IMR-90 (cell line): ENCODE measurements around the gene MTR. TPM values are rescaled to one million over a fixed set of nuclear protein-coding genes. Genes with fewer than 3 reads are reported as not detected.
A peak's percentile ranks its signal among the peaks of the same experiment; 100 is the strongest.

ENCODE experiments used
- ATAC-seq: fragments of 200-7000 bp; cut with Tn5 transposase; 2 replicates; pipeline ENCODE4 v1.9.1; 2020; ENCODE audit warnings: low read depth, mild to moderate bottlenecking, moderate library complexity
- BruUV-seq: library from RNA; stranded (reverse); fragments of 400-500 nt; replicated peaks from 2 replicates; lab custom pipeline; 2021; lab: Mats Ljungman, UMichigan
- CTCF ChIA-PET: fragments of 300-600 bp; formaldehyde crosslinking; extraction: SDS; loops from one replicate; lab custom pipeline; 2021; ENCODE audit warnings: antibody characterized with exemption; lab: Yijun Ruan, JAX
- POLR2A ChIA-PET: fragments of 300-600 bp; sonication (Branson Sonifier 250); formaldehyde crosslinking; loops from one replicate; lab custom pipeline; 2022; ENCODE audit warnings: antibody characterized with exemption; ENCODE audit not compliant: unreplicated experiment; lab: Charles Lee
- DNase-seq: peaks from one replicate; pipeline ENCODE4 v3.0.0; 2013
- H2AFZ ChIP-seq: replicated peaks from 2 replicates; pipeline ENCODE3; 2013; ENCODE audit warnings: low read length, mild to moderate bottlenecking; ENCODE audit not compliant: poor library complexity
- H2AK5ac ChIP-seq: 2 replicates; pipeline ENCODE4 v1.6.1; 2013; ENCODE audit warnings: low read depth, low read length, inconsistent platforms
- H2AK9ac ChIP-seq: replicated peaks from 2 replicates; pipeline ENCODE3; 2013; ENCODE audit warnings: mild to moderate bottlenecking, low read depth, low read length, moderate library complexity; ENCODE audit not compliant: poor library complexity
- H2BK120ac ChIP-seq: 2 replicates; pipeline ENCODE4 v1.6.1; 2013; ENCODE audit warnings: low read depth, low read length, inconsistent platforms
- H2BK15ac ChIP-seq: 3 replicates; pipeline ENCODE4 v1.6.1; 2013; ENCODE audit warnings: low read depth, low read length, inconsistent platforms
- H2BK20ac ChIP-seq: 2 replicates; pipeline ENCODE4 v1.6.1; 2013; ENCODE audit warnings: low read depth, mild to moderate bottlenecking, inconsistent platforms, low read length, moderate library complexity
- H2BK5ac ChIP-seq: 2 replicates; pipeline ENCODE4 v1.6.1; 2013; ENCODE audit warnings: mild to moderate bottlenecking, low read depth, low read length, inconsistent platforms; ENCODE audit not compliant: poor library complexity, severe bottlenecking
- H3K14ac ChIP-seq: replicated peaks from 2 replicates; pipeline ENCODE4 v1.6.1; 2013; ENCODE audit warnings: low read depth, low read length, inconsistent platforms
- H3K18ac ChIP-seq: 2 replicates; pipeline ENCODE4 v1.6.1; 2013; ENCODE audit warnings: low read depth, low read length, control low read depth
- H3K23ac ChIP-seq: 2 replicates; pipeline ENCODE4 v1.6.1; 2013; ENCODE audit warnings: low read depth, low read length, inconsistent platforms
- H3K27ac ChIP-seq: 2 replicates; pipeline ENCODE4 v1.5.1; 2013; ENCODE audit warnings: mild to moderate bottlenecking, control low read depth, low read length; ENCODE audit not compliant: insufficient read depth
- H3K27me3 ChIP-seq: 2 replicates; pipeline ENCODE4 v1.6.1; 2013; ENCODE audit warnings: low read length; ENCODE audit not compliant: control insufficient read depth, insufficient read depth
- H3K36me3 ChIP-seq: 2 replicates; pipeline ENCODE4 v1.6.1; 2013; ENCODE audit warnings: low read length, mixed read lengths; ENCODE audit not compliant: control insufficient read depth, insufficient read depth
- H3K4ac ChIP-seq: 2 replicates; pipeline ENCODE4 v1.6.1; 2013; ENCODE audit warnings: low read depth, low read length, inconsistent platforms
- H3K4me1 ChIP-seq: 2 replicates; pipeline ENCODE4 v1.6.1; 2013; ENCODE audit warnings: low read length, mixed read lengths; ENCODE audit not compliant: control insufficient read depth, insufficient read depth
- H3K4me2 ChIP-seq: 2 replicates; pipeline ENCODE4 v1.6.1; 2013; ENCODE audit warnings: low read depth, mild to moderate bottlenecking, control low read depth, low read length, moderate library complexity
- H3K4me3 ChIP-seq: 2 replicates; pipeline ENCODE4 v1.5.1; 2013; ENCODE audit warnings: low read depth, mild to moderate bottlenecking, control low read depth, low read length, moderate library complexity; ENCODE audit not compliant: insufficient read depth
- H3K56ac ChIP-seq: 2 replicates; pipeline ENCODE4 v1.6.1; 2013; ENCODE audit warnings: low read length, inconsistent platforms; ENCODE audit not compliant: insufficient read depth; ENCODE audit errors: extremely low read depth
- H3K79me1 ChIP-seq, 2 experiments: 2 replicates each; pipeline ENCODE4 v1.6.1; 2013; ENCODE audit warnings: low read length in 2 of 2, inconsistent platforms in 1 of 2, low read depth in 1 of 2
- H3K9ac ChIP-seq: 2 replicates; pipeline ENCODE4 v1.6.1; 2013; ENCODE audit warnings: low read depth, low read length, control low read depth
- H3K9me1 ChIP-seq: 2 replicates; pipeline ENCODE4 v1.6.1; 2013; ENCODE audit warnings: low read length, inconsistent platforms; ENCODE audit not compliant: insufficient read depth
- H3K9me3 ChIP-seq: 2 replicates; pipeline ENCODE4 v1.6.1; 2013; ENCODE audit warnings: low read length; ENCODE audit not compliant: control insufficient read depth, insufficient read depth
- H4K20me1 ChIP-seq: 2 replicates; pipeline ENCODE4 v1.6.1; 2013; ENCODE audit warnings: low read length, inconsistent platforms; ENCODE audit not compliant: insufficient read depth
- H4K5ac ChIP-seq: 2 replicates; pipeline ENCODE4 v1.6.1; 2013; ENCODE audit warnings: mild to moderate bottlenecking, low read depth, low read length, control low read depth
- H4K8ac ChIP-seq, 2 experiments: 2 replicates each; pipeline ENCODE4 v1.6.1; 2013; ENCODE audit warnings: low read depth in 2 of 2, low read length in 2 of 2, control low read depth in 1 of 2, inconsistent platforms in 1 of 2
- H4K91ac ChIP-seq: 2 replicates; pipeline ENCODE4 v1.6.1; 2013; ENCODE audit warnings: low read depth, low read length, inconsistent platforms; ENCODE audit not compliant: insufficient read depth
- MAFK ChIP-seq: IDR thresholded peaks from 2 replicates; pipeline ENCODE4 v1.6.1; 2012; ENCODE audit warnings: low read depth, low read length, improper control_type of control experiment
- RCOR1 ChIP-seq: IDR thresholded peaks from 2 replicates; pipeline ENCODE4 v1.6.1; 2012; ENCODE audit warnings: mild to moderate bottlenecking, low read length, improper control_type of control experiment; ENCODE audit not compliant: insufficient replicate concordance
- WGBS, 2 experiments: methylation state at CpG; one replicate each; pipeline versions ENCODE4 v1.1.5 to v1.1.7; 2013; ENCODE audit warnings: missing lambda C conversion rate in 2 of 2; ENCODE audit not compliant: insufficient read length in 1 of 2; ENCODE audit errors: extremely low coverage in 2 of 2; 5-methylcytosine and 5-hydroxymethylcytosine counted together
- dilution Hi-C: fragments of 300-500 bp; cut with HindIII; formaldehyde crosslinking; loops from one replicate; pipeline ENCODE4 v1.14.3; 2018; ENCODE audit warnings: low sequenced_read_pairs; ENCODE audit not compliant: unreplicated experiment
- in situ Hi-C: fragments of 300-500 bp; cut with MboI; formaldehyde crosslinking; loops from 3 replicates; pipeline ENCODE4 v1.14.3; 2019; ENCODE audit warnings: low sequenced_read_pairs, inconsistent platforms, mixed read lengths
- intact Hi-C: fragments of 100-400 bp; cut with micrococcal nuclease; formaldehyde crosslinking; loops from 2 replicates; pipeline ENCODE4 v1.10.0; 2022
- polyA plus RNA-seq, 3 experiments: library from polyadenylated mRNA; depleted of rRNA; stranded (reverse); fragments of >200 nt; gene quantifications; 2 replicates each; pipeline ENCODE4 v1.2.3, GENCODE V29; 2012; ENCODE audit warnings: low replicate concordance in 1 of 3
- total RNA-seq: library from RNA; depleted of rRNA; stranded (reverse); fragments of >200 nt; gene quantifications from 2 replicates; pipeline ENCODE4 v1.2.3, GENCODE V29; 2012
- TF ChIP-seq, protein P1 (sequence below): fragments of 150-350 bp; IDR thresholded peaks from 2 replicates; pipeline ENCODE4 v1.6.1; 2017; ENCODE audit warnings: mild to moderate bottlenecking, antibody characterized with exemption, low read length, low read depth

The MTR gene
- total and polyA plus RNA-seq, 2 of the 4 experiments (the other 2 are of a cell fraction), result 7.7 to 31.0 TPM

DNA sequence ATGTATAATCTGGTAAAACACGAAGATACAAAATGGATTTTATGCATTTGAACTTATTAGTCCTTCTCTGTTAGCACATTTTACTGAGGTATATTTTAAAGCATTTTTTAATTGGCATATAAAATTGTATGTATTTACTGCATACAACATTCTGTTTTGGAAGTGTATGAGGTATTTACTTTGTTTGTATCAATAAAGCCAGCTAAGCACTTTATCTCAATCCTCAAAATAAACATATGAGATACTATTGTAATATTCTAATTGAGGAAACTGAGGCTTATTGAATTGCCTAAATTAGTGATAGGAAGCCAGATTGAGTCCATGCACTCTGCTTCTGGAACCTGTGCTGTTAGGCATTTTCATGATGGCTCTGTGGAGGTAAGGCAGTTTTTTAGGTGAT is 65.6 kb downstream of the MTR start:
- no CpG with 5 or more reads among the region's 1 CpG for WGBS, 2 experiments
- ChIA-PET POLR2A (interaction anchor here (0.7 kb wide), 1 partner anchor 52 kb away, joined by 12 read pairs; no protein-coding TSS in a partner anchor), CTCF (no interaction called here)
- Histone ChIP-seq H3K4me1 (no peaks in the 10 kb centered on the region), H2BK5ac (no peak overlapping the region), H4K8ac (no peak overlapping the region), H3K18ac (no peak overlapping the region), H3K4ac (no peak overlapping the region), H2AK5ac (no peak overlapping the region), H3K9ac (no peak overlapping the region), H3K27me3 (no peaks in the 10 kb centered on the region), H3K9me1 (no peaks in the 10 kb centered on the region), H4K20me1 (no peaks in the 10 kb centered on the region), H2BK120ac (no peak overlapping the region), H2AFZ (no peak overlapping the region), H2BK15ac (no peak overlapping the region), H3K79me1 (no peaks in the 10 kb centered on the region; a peak in 1 of 4 replicates), H4K91ac (no peak overlapping the region), H4K5ac (no peak overlapping the region), H3K36me3 (peaks cover 19% of the 10 kb centered on the region), H3K9me3 (no peaks in the 10 kb centered on the region), H3K27ac (no peak overlapping the region), H3K23ac (no peak overlapping the region), H2BK20ac (no peak overlapping the region), H2AK9ac (no peak overlapping the region), H3K4me2 (no peak overlapping the region), H3K56ac (no peak overlapping the region), H3K14ac (no peak overlapping the region), H3K4me3 (no peak overlapping the region)
- no peak for DNase-seq
- no TSS peak for BruUV-seq
- intact Hi-C loops, result no loop called here
- in situ Hi-C loops, result no loop called here
- dilution Hi-C loops, result no loop called here
- no peak for ATAC-seq
- TF ChIP-seq MAFK (peak; percentile 44; the same call in 1 of the 2 replicates), RCOR1 (no peak)
- TF ChIP-seq, protein P1, sequence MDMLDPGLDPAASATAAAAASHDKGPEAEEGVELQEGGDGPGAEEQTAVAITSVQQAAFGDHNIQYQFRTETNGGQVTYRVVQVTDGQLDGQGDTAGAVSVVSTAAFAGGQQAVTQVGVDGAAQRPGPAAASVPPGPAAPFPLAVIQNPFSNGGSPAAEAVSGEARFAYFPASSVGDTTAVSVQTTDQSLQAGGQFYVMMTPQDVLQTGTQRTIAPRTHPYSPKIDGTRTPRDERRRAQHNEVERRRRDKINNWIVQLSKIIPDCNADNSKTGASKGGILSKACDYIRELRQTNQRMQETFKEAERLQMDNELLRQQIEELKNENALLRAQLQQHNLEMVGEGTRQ, result no peak
